CD4-positive, alpha-beta T cell (primary cell): ENCODE measurements around the gene TNRC6A. TPM values are rescaled to one million over a fixed set of nuclear protein-coding genes. Genes with fewer than 3 reads are reported as not detected.
A peak's percentile ranks its signal among the peaks of the same experiment; 100 is the strongest.

Experiments
- ATAC-seq: fragments of 200-7000 bp; cut with Tn5 transposase; one replicate; pipeline ENCODE4 v1.10.0; 2022; ENCODE audit warnings: mild to moderate bottlenecking; ENCODE audit not compliant: poor library complexity
- CTCF ChIA-PET: fragments of 350-600 bp; sonication (Branson Sonifier 250); formaldehyde crosslinking; loops from one replicate; lab custom pipeline; 2021; ENCODE audit warnings: antibody characterized with exemption, inconsistent platforms; lab: Charles Lee
- POLR2A ChIA-PET: fragments of 350-600 bp; sonication (Branson Sonifier 250); formaldehyde crosslinking; loops from one replicate; lab custom pipeline; 2021; ENCODE audit warnings: antibody characterized with exemption, inconsistent platforms; lab: Charles Lee
- DNase-seq, 14 experiments: peaks; one replicate each; pipeline ENCODE4 v3.0.0-alpha.2; 2013 to 2020; ENCODE audit warnings: mixed read lengths in 2 of 14
- H3K27ac ChIP-seq, 2 donors: one replicate each; pipeline versions ENCODE4 v1.5.1 to v1.7.0; 2013; ENCODE audit warnings: low read length in 2 of 2, low read depth in 1 of 2, mild to moderate bottlenecking in 1 of 2
- H3K27me3 ChIP-seq, 2 experiments: 1 replicate in 1 of 2; 2 replicates in 1 of 2; pipeline versions ENCODE4 v1.6.1 to v1.7.0; 2013; ENCODE audit warnings: low read length in 2 of 2, control low read depth in 1 of 2, mild to moderate bottlenecking in 1 of 2, moderate library complexity in 1 of 2; ENCODE audit not compliant: insufficient read depth in 2 of 2, control insufficient read depth in 1 of 2
- H3K36me3 ChIP-seq: one replicate; pipeline ENCODE4 v1.6.1; 2013; ENCODE audit warnings: low read length, control low read depth; ENCODE audit not compliant: insufficient read depth
- H3K4me1 ChIP-seq: one replicate; pipeline ENCODE4 v1.6.1; 2013; ENCODE audit warnings: low read length, control low read depth; ENCODE audit not compliant: insufficient read depth
- H3K4me3 ChIP-seq: one replicate; pipeline ENCODE4 v1.5.1; 2013; ENCODE audit warnings: mild to moderate bottlenecking, low read length, moderate library complexity
- H3K9me3 ChIP-seq, 2 experiments: 1 replicate in 1 of 2; 2 replicates in 1 of 2; pipeline versions ENCODE4 v1.6.1 to v1.7.0; 2013; ENCODE audit warnings: low read length in 2 of 2, mild to moderate bottlenecking in 2 of 2, control low read depth in 1 of 2, moderate library complexity in 1 of 2; ENCODE audit not compliant: control insufficient read depth in 1 of 2, insufficient read depth in 1 of 2
- H3K27ac Mint-ChIP-seq: one replicate; pipeline ENCODE4 v1.8.0; 2020; ENCODE audit warnings: mixed read lengths
- H3K27me3 Mint-ChIP-seq: one replicate; pipeline ENCODE4 v1.8.0; 2021; ENCODE audit warnings: mixed read lengths
- H3K36me3 Mint-ChIP-seq: one replicate; pipeline ENCODE4 v1.8.0; 2021; ENCODE audit warnings: low read depth, mixed read lengths
- H3K4me1 Mint-ChIP-seq: one replicate; pipeline ENCODE4 v1.8.0; 2021; ENCODE audit warnings: low read depth, mixed read lengths
- H3K4me3 Mint-ChIP-seq: one replicate; pipeline ENCODE4 v1.8.0; 2020; ENCODE audit warnings: mild to moderate bottlenecking, mixed read lengths
- H3K9me3 Mint-ChIP-seq: one replicate; pipeline ENCODE4 v1.8.0; 2020; ENCODE audit warnings: mixed read lengths
- intact Hi-C, 2 experiments: fragments of 100-400 bp; cut with DNase I in 1 of 2; cut with micrococcal nuclease in 1 of 2; formaldehyde crosslinking; loops; one replicate each; pipeline versions ENCODE4 v1.15.1 to v1.9.0; 2023 to 2025; cut with DNase I, micrococcal nuclease
- total RNA-seq, 174 experiments: library from RNA in 2 of 174; stranded (reverse) in 2 of 174; gene quantifications; one replicate each; pipeline ENCODE4 v1.2.3 and lab custom pipeline; 2021 to 2026
- TF ChIP-seq, protein P1 (sequence below): fragments of 200-600 bp; IDR thresholded peaks from one replicate; pipeline ENCODE4 v1.8.0; 2022; ENCODE audit warnings: antibody characterized with exemption, mild to moderate bottlenecking

TNRC6A gene
- total RNA-seq, 2 experiments from 2014 or later = 70.4 to 74.6 TPM

DNA sequence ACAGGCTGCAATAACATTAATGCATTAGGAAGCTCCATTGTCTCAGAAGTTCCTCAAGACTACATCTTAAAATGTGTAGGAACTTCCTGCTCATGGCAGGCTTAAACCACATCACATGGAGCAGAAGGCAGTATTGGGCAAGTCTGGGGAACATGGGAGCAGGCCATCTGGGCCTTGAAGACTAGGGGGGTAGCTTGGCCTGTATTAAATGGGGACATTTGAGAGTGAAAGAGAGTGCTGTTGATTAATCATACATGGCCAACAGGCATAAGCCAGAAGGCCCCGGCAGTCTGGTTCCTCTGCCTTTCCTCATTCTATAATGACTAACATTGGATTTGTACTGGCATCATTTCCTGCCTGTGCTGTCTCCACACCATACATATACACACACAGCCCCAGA, 91.1 kb downstream of the TNRC6A start:
- peaks cover 84% of the 10 kb centered on the region for H3K36me3 ChIP-seq
- no peaks in the 10 kb centered on the region for H3K4me1 ChIP-seq
- Mint-ChIP-seq H3K36me3 (peaks cover 96% of the 10 kb centered on the region), H3K27ac (peak overlapping the region; percentile 33), H3K4me3 (no peak overlapping the region), H3K4me1 (no peaks in the 10 kb centered on the region), H3K9me3 (no peaks in the 10 kb centered on the region), H3K27me3 (no peaks in the 10 kb centered on the region)
- H3K27ac ChIP-seq = no peak overlapping the region
- no peak overlapping the region for H3K4me3 ChIP-seq
- DNase-seq = no peak
- H3K27me3 ChIP-seq = no peaks in the 10 kb centered on the region
- ChIA-PET CTCF (no interaction called here), POLR2A (interaction anchor here (0.7 kb wide), 1 partner anchor 449 kb away, joined by 3 read pairs; no protein-coding TSS in a partner anchor)
- intact Hi-C loops = no loop called here
- TF ChIP-seq, protein P1, sequence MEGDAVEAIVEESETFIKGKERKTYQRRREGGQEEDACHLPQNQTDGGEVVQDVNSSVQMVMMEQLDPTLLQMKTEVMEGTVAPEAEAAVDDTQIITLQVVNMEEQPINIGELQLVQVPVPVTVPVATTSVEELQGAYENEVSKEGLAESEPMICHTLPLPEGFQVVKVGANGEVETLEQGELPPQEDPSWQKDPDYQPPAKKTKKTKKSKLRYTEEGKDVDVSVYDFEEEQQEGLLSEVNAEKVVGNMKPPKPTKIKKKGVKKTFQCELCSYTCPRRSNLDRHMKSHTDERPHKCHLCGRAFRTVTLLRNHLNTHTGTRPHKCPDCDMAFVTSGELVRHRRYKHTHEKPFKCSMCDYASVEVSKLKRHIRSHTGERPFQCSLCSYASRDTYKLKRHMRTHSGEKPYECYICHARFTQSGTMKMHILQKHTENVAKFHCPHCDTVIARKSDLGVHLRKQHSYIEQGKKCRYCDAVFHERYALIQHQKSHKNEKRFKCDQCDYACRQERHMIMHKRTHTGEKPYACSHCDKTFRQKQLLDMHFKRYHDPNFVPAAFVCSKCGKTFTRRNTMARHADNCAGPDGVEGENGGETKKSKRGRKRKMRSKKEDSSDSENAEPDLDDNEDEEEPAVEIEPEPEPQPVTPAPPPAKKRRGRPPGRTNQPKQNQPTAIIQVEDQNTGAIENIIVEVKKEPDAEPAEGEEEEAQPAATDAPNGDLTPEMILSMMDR = no peak
- H3K9me3 ChIP-seq = no peaks in the 10 kb centered on the region
- no peak for ATAC-seq

DNA sequence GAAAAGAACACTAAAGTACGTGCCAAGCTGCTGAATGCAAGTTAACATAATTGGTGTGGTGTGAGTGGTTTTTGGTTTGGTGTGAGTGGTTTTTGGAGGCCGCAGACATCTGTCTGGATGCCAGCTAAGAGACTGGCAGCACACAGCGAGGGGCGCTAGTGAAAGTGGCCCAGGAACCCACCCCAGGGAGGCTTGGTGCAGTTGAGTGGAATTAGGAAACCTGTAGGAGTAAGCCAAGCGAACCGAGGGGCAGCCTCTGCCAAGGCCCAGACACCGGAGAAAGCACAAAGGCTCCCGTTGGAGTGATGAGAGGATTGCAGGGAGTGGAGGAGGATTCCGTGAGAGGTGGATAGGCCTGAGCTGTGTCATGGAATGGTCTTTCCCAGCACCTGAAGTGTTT, 91.7 kb downstream of the TNRC6A start:
- Mint-ChIP-seq H3K36me3 (peaks cover 96% of the 10 kb centered on the region), H3K4me3 (no peak overlapping the region), H3K4me1 (no peaks in the 10 kb centered on the region), H3K9me3 (no peaks in the 10 kb centered on the region), H3K27ac (peak overlapping the region; percentile 33), H3K27me3 (no peaks in the 10 kb centered on the region)
- Histone ChIP-seq H3K27ac (no peak overlapping the region), H3K36me3 (peaks cover 84% of the 10 kb centered on the region), H3K9me3 (no peaks in the 10 kb centered on the region), H3K4me1 (no peaks in the 10 kb centered on the region), H3K27me3 (no peaks in the 10 kb centered on the region), H3K4me3 (no peak overlapping the region)
- ChIA-PET POLR2A (interaction anchor here (0.7 kb wide), 1 partner anchor 449 kb away, joined by 3 read pairs; no protein-coding TSS in a partner anchor), CTCF (no interaction called here)
- TF ChIP-seq, protein P1 = no peak
- intact Hi-C loops = no loop called here
- no peak for ATAC-seq
- DNase-seq = no peak

DNA sequence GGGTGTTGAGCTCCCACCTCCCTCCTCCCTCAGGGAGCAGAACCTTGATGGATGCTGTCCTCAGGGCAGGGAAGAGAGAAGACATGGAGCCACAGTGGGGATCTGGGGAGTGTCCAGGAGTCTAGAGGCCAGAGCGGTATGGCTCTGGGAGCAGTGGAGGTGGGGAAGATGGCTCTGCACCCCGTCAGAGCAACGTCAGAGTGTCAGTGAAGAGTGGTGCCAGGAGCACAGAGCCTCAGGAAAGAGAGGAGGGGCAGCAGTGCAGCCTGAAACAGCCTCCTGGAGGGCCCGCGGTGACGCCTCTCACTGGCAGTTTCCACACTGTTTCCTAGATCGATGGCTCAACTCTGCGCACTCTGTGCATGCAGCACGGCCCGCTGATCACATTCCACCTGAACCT, 93.1 kb downstream of the TNRC6A start:
- Mint-ChIP-seq H3K9me3 (no peaks in the 10 kb centered on the region), H3K4me1 (no peaks in the 10 kb centered on the region), H3K27ac (no peak overlapping the region), H3K36me3 (peaks cover 98% of the 10 kb centered on the region), H3K27me3 (no peaks in the 10 kb centered on the region), H3K4me3 (no peak overlapping the region)
- Histone ChIP-seq H3K27ac (no peak overlapping the region), H3K36me3 (peaks cover 78% of the 10 kb centered on the region), H3K4me1 (no peaks in the 10 kb centered on the region), H3K27me3 (no peaks in the 10 kb centered on the region), H3K4me3 (no peak overlapping the region), H3K9me3 (no peaks in the 10 kb centered on the region)
- intact Hi-C loops = no loop called here
- DNase-seq (no peak), ATAC-seq (no peak)
- TF ChIP-seq, protein P1 = no peak
- ChIA-PET POLR2A (no interaction called here), CTCF (no interaction called here)
